GM06990 (cell line): ENCODE results near the gene NKD1.

Experiments used
- DNase-seq: peaks from one replicate; pipeline ENCODE4 v3.0.0-alpha.2; 2011; ENCODE audit not compliant: insufficient read length; ENCODE audit errors: extremely low read depth
- H3K27me3 ChIP-seq: replicated peaks from 2 replicates; pipeline ENCODE4 v1.6.0; 2011; ENCODE audit warnings: low read length; ENCODE audit not compliant: control insufficient read depth, insufficient read depth
- H3K36me3 ChIP-seq: 2 replicates; pipeline ENCODE4 v1.5.1; 2011; ENCODE audit warnings: low read length; ENCODE audit not compliant: control insufficient read depth, insufficient read depth
- H3K4me3 ChIP-seq: replicated peaks from 2 replicates; pipeline ENCODE4 v1.5.1; 2011; ENCODE audit warnings: low read depth, mild to moderate bottlenecking, control low read depth, low read length
- CTCF ChIP-seq: IDR thresholded peaks from 2 replicates; pipeline ENCODE4 v1.5.1; 2011; ENCODE audit warnings: low read length, control low read depth, mild to moderate bottlenecking, inconsistent platforms; ENCODE audit not compliant: insufficient read depth, poor library complexity, severe bottlenecking

Gene NKD1

GRCh38 chr16:50558913-50559312 is 10.7 kb downstream of the NKD1 start:
- Histone ChIP-seq H3K36me3 (no peaks in the 10 kb centered on the region), H3K4me3 (no peak overlapping the region), H3K27me3 (no peaks in the 10 kb centered on the region)
- no peak for TF ChIP-seq CTCF
- DNase-seq, result no peak

DNA sequence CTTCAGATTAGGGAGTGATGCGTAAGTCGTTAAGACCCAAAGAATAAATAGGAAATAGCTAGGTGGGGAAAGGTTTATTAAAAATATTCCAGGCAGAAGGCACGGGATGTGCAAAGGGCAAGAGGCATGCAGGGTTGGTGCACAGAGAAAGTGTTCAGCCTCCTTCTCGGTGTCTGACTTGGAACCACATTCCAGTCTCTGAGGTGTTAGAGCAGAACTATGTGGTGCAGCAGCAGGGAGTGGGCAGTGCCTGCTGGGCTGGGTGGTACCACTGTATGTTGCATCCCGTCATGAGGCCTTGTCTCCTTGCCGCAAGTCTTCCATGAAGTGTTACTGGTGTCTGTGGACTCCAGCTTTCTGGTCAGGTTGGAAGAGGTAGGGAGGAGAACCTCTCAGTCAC is 11.1 kb downstream of the NKD1 start:
- no peak for TF ChIP-seq CTCF
- no peaks in the 10 kb centered on the region for H3K27me3 ChIP-seq
- no peak for DNase-seq
- no peaks in the 10 kb centered on the region for H3K36me3 ChIP-seq
- no peak overlapping the region for H3K4me3 ChIP-seq

DNA sequence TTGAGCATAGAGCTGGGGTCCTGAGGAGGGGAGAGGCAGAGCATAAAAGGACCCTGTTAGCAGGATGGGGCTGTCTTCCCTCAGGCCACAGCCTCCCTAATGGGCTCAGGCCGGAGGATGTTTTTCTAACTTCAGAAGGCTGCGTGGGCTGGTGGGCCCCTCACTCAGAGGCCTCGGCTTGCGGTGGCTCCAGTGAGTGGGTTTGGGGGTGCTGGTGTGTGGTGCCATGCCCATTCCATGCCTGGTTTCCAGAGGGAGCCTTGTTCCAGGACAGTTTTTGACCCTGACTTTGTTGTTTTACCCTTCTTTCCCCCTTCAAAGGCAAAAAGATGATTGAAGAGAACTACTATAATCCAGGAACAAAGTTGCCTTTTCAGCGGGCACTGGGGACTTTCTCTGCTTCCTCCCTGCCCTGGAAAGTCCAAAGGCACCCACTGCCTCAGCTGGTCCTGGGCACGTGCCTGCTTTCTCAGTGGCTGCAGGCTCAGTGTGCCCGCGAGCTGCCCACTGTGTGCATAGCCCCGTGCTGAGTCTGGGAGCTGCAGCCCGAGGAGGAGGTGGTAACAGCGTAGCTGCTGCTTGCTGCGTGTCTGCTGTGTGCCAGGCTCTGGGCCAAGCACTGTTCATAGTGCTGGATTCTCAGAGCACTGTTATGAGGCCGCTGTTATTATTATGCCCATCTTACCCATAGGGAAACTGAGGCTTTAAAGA is 11.8 kb downstream of the NKD1 start:
- no peaks in the 10 kb centered on the region for H3K27me3 ChIP-seq
- no peak for DNase-seq
- no peak for TF ChIP-seq CTCF
- no peak overlapping the region for H3K4me3 ChIP-seq
- no peaks in the 10 kb centered on the region for H3K36me3 ChIP-seq

DNA sequence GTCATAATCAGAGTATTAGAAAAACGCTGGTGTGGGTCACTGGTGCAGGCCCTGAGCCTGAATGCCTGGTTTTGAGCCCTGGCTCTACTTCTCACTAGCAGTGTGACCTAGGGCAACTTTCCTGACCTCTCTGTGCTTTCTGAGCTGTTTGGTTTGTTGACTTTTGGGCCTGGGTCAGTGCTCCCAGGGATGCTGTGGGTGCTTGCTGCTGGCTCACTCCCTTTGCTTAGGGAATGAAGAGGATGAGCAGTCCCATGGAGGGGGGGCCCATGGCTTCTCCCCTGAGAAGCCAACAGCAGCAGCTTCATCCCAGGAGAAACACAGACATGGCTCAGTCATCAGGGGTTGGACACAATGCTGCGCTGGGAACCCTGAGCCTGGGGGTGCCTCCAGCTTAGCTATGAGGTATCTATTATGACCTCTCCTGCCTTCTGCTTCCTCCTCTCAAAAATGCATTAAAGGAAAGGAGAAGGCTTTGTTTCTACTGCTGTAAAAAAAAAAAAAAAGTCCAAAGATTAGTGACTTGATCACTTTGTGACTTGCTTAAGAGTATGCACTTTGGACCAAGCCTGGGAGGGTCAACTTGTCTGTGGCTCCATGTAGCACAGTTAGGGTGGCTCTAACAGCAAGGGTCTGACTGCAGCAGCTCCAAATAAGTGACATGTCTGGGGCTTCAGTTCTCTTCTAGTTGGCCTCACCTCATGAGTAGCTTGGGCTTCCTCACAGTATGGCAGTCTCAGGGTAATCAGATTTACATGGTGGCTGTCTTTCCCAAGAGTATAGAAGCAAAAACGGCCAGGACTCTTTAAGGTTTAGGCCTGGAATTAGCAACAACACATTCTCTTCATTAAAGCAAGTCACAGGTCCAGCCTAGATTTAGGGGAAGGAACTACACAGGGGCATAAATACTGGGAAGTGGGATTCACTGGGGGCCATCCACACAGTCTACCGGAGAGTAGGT is 13.0 kb downstream of the NKD1 start:
- no peaks in the 10 kb centered on the region for H3K36me3 ChIP-seq
- TF ChIP-seq CTCF, result no peak
- H3K4me3 ChIP-seq, result no peak overlapping the region

GRCh38 chr16:50562657-50563056 is 14.5 kb downstream of the NKD1 start:
- TF ChIP-seq CTCF, result no peak
- Histone ChIP-seq H3K36me3 (no peaks in the 10 kb centered on the region), H3K4me3 (no peak overlapping the region), H3K27me3 (no peaks in the 10 kb centered on the region)
- DNase-seq, result no peak

More for the DNA sequence above, 13.0 kb downstream of the NKD1 start:
- no peaks in the 10 kb centered on the region for H3K27me3 ChIP-seq
- DNase-seq, result no peak
